Breast epithelium (tissue), 4 donors: Measurements from ENCODE around the gene TPRN. TPM values are rescaled to one million over a fixed set of nuclear protein-coding genes. Genes with fewer than 3 reads are reported as not detected.

Experiments
- DNase-seq, 2 donors: peaks; one replicate each; pipeline ENCODE4 v3.0.0-alpha.2; 2019; ENCODE audit warnings: low spot score in 2 of 2
- H3K27ac ChIP-seq, 2 donors: fragments of 200-600 bp; sonication (generic) in 1 of 2; one replicate each; pipeline ENCODE4 v1.5.1; 2016 to 2019; ENCODE audit warnings: mild to moderate bottlenecking in 1 of 2
- H3K27me3 ChIP-seq, 2 donors: fragments of 200-600 bp; sonication (generic) in 1 of 2; one replicate each; pipeline versions ENCODE4 v1.5.1 to v1.6.0; 2017 to 2019; ENCODE audit warnings: control low read depth in 1 of 2, mild to moderate bottlenecking in 1 of 2
- H3K36me3 ChIP-seq: fragments of 200-600 bp; one replicate; pipeline ENCODE4 v1.5.1; 2019
- H3K4me1 ChIP-seq, 2 donors: fragments of 200-600 bp; sonication (generic); one replicate each; pipeline ENCODE4 v1.5.1; 2016 to 2019; ENCODE audit warnings: control low read depth in 1 of 2
- H3K4me3 ChIP-seq, 3 donors: fragments of 200-600 bp; sonication (generic); 1 replicate in 2 of 3; 2 replicates in 1 of 3; pipeline ENCODE4 v1.5.1; 2016 to 2019; ENCODE audit warnings: mild to moderate bottlenecking in 3 of 3, moderate library complexity in 2 of 3
- H3K9me3 ChIP-seq, 2 donors: fragments of 200-600 bp; sonication (generic) in 1 of 2; one replicate each; pipeline ENCODE4 v1.5.1; 2016 to 2019; ENCODE audit warnings: control low read depth in 1 of 2
- CTCF ChIP-seq, 3 donors: fragments of 450-650 bp; IDR thresholded peaks; one replicate each; pipeline ENCODE4 v1.5.1; 2016 to 2017; ENCODE audit warnings: antibody characterized with exemption in 3 of 3, mild to moderate bottlenecking in 3 of 3, moderate library complexity in 3 of 3
- POLR2A ChIP-seq: fragments of 450-650 bp; IDR thresholded peaks from one replicate; pipeline ENCODE4 v1.6.1; 2016; ENCODE audit warnings: antibody characterized with exemption, mild to moderate bottlenecking, moderate library complexity
- POLR2AphosphoS5 ChIP-seq, 3 donors: sonication (generic); formaldehyde crosslinking; IDR thresholded peaks; one replicate each; pipeline ENCODE4 v1.6.1; 2017; ENCODE audit warnings: antibody characterized with exemption in 3 of 3
- intact Hi-C: fragments of 100-400 bp; cut with DNase I; formaldehyde crosslinking; loops from one replicate; pipeline ENCODE4 v1.15.1; 2023; ENCODE audit warnings: low total_unique reads
- total RNA-seq, 3 donors: library from RNA; depleted of rRNA; stranded (reverse); fragments of >200 nt; gene quantifications; one replicate each; pipeline ENCODE4 v1.1.0, GENCODE V29; 2016

TPRN gene
- total RNA-seq, 3 donors from 2014 or later: 4.0 to 9.2 (median 8.5) TPM

GRCh38 chr9:137152844-137153405, 47.6 kb downstream of the TPRN start:
- TF ChIP-seq POLR2AphosphoS5 (IDR thresholded peaks at IDR 0.05): no peak
- no peak for TF ChIP-seq POLR2A
- no peak for TF ChIP-seq CTCF (IDR thresholded peaks at IDR 0.05)
- intact Hi-C loops: no loop called here
- Histone ChIP-seq H3K4me1 (no peaks in the 10 kb centered on the region), H3K36me3 (no peaks in the 10 kb centered on the region), H3K27me3 (peaks cover 0 to 46% of the 10 kb centered on the region in 2 donors), H3K27ac (no peak overlapping the region), H3K9me3 (no peaks in the 10 kb centered on the region), H3K4me3 (no peak overlapping the region)
- no peak for DNase-seq

- intact Hi-C loops: loop anchor here (1.0 kb wide), 1 partner anchor 47 kb away; no protein-coding TSS in a partner anchor
- DNase-seq: no peak
- H3K36me3 ChIP-seq: no peaks in the 10 kb centered on the region
- TF ChIP-seq POLR2AphosphoS5 (IDR thresholded peaks at IDR 0.05) (no peak), CTCF (IDR thresholded peaks at IDR 0.05) (no peak), POLR2A (no peak)
- peaks cover 0 to 46% of the 10 kb centered on the region in 2 donors for H3K27me3 ChIP-seq
- no peak overlapping the region for H3K4me3 ChIP-seq
- H3K4me1 ChIP-seq: no peaks in the 10 kb centered on the region
- H3K9me3 ChIP-seq: no peaks in the 10 kb centered on the region
- H3K27ac ChIP-seq: no peak overlapping the region
These were observed 49.7 kb downstream of the TPRN start for GRCh38 chr9:137150617-137151457.

GRCh38 chr9:137149942-137150616, 50.5 kb downstream of the TPRN start:
- Histone ChIP-seq H3K36me3 (no peaks in the 10 kb centered on the region), H3K4me1 (no peaks in the 10 kb centered on the region), H3K27me3 (peaks cover 0 to 43% of the 10 kb centered on the region in 2 donors), H3K9me3 (no peaks in the 10 kb centered on the region), H3K27ac (no peak overlapping the region), H3K4me3 (no peak overlapping the region)
- no peak for TF ChIP-seq POLR2AphosphoS5 (IDR thresholded peaks at IDR 0.05)
- TF ChIP-seq CTCF (IDR thresholded peaks at IDR 0.05): no peak
- no peak for TF ChIP-seq POLR2A
- intact Hi-C loops: loop anchor here (1.0 kb wide), 1 partner anchor 46 kb away; no protein-coding TSS in a partner anchor
- DNase-seq: no peak

GRCh38 chr9:137149363-137149762, 51.2 kb downstream of the TPRN start:
- Histone ChIP-seq H3K36me3 (no peaks in the 10 kb centered on the region), H3K4me1 (no peaks in the 10 kb centered on the region), H3K27me3 (peaks cover 0 to 37% of the 10 kb centered on the region in 2 donors), H3K27ac (no peak overlapping the region), H3K4me3 (no peak overlapping the region), H3K9me3 (no peaks in the 10 kb centered on the region)
- no peak for TF ChIP-seq POLR2AphosphoS5 (IDR thresholded peaks at IDR 0.05)
- TF ChIP-seq CTCF (IDR thresholded peaks at IDR 0.05): no peak
- TF ChIP-seq POLR2A: no peak
- DNase-seq: no peak
- intact Hi-C loops: no loop called here
